Measurements from ENCODE around the gene MED27.

MED27 gene

GRCh38 chr9:131840220-131840619 is 239.4 kb downstream of the MED27 start:
- DNase-seq (ENCODE audit: low spot score) (no peak), ATAC-seq (ENCODE audit: low read depth) (no peak)
- TF ChIP-seq CTCF (IDR thresholded peaks at IDR 0.05; ENCODE audit: poor library complexity, severe bottlenecking), result no peak
- H3K4me1 ChIP-seq (ENCODE audit: insufficient read depth, poor library complexity, severe bottlenecking), result no peaks in the 10 kb centered on the region
- H3K9me3 ChIP-seq (ENCODE audit: severe bottlenecking), result no peaks in the 10 kb centered on the region
- H3K27me3 ChIP-seq (ENCODE audit: insufficient read depth, poor library complexity, severe bottlenecking), result peaks cover 4% of the 10 kb centered on the region
- no peak overlapping the region for H3K4me3 ChIP-seq (ENCODE audit: severe bottlenecking)
- H3K27ac ChIP-seq (ENCODE audit: poor library complexity, severe bottlenecking), result no peak overlapping the region
- no peaks in the 10 kb centered on the region for H3K36me3 ChIP-seq (ENCODE audit: low read depth)

- Histone ChIP-seq H3K4me1 (ENCODE audit: insufficient read depth, poor library complexity, severe bottlenecking) (no peaks in the 10 kb centered on the region), H3K36me3 (ENCODE audit: low read depth) (no peaks in the 10 kb centered on the region), H3K27ac (ENCODE audit: poor library complexity, severe bottlenecking) (no peak overlapping the region), H3K9me3 (ENCODE audit: severe bottlenecking) (no peaks in the 10 kb centered on the region), H3K4me3 (ENCODE audit: severe bottlenecking) (no peak overlapping the region), H3K27me3 (ENCODE audit: insufficient read depth, poor library complexity, severe bottlenecking) (peaks cover 4% of the 10 kb centered on the region)
- TF ChIP-seq CTCF (IDR thresholded peaks at IDR 0.05; ENCODE audit: poor library complexity, severe bottlenecking), result no peak
- no peak for DNase-seq (ENCODE audit: low spot score)
- ATAC-seq (ENCODE audit: low read depth), result peak; percentile 71
Measured at GRCh38 chr9:131839281-131840084, 240.2 kb downstream of the MED27 start.

GRCh38 chr9:131838530-131839280 is 241.0 kb downstream of the MED27 start:
- Histone ChIP-seq H3K4me1 (ENCODE audit: insufficient read depth, poor library complexity, severe bottlenecking) (no peaks in the 10 kb centered on the region), H3K9me3 (ENCODE audit: severe bottlenecking) (no peaks in the 10 kb centered on the region), H3K27ac (ENCODE audit: poor library complexity, severe bottlenecking) (no peak overlapping the region), H3K36me3 (ENCODE audit: low read depth) (no peaks in the 10 kb centered on the region), H3K4me3 (ENCODE audit: severe bottlenecking) (no peak overlapping the region), H3K27me3 (ENCODE audit: insufficient read depth, poor library complexity, severe bottlenecking) (peaks cover 4% of the 10 kb centered on the region)
- ATAC-seq (ENCODE audit: low read depth), result no peak
- TF ChIP-seq CTCF (IDR thresholded peaks at IDR 0.05; ENCODE audit: poor library complexity, severe bottlenecking), result no peak
- DNase-seq (ENCODE audit: low spot score), result peak; percentile 57

GRCh38 chr9:131837836-131838235 is 241.8 kb downstream of the MED27 start:
- H3K36me3 ChIP-seq (ENCODE audit: low read depth), result no peaks in the 10 kb centered on the region
- no peak for DNase-seq (ENCODE audit: low spot score)
- no peak for TF ChIP-seq CTCF (IDR thresholded peaks at IDR 0.05; ENCODE audit: poor library complexity, severe bottlenecking)
- no peaks in the 10 kb centered on the region for H3K4me1 ChIP-seq (ENCODE audit: insufficient read depth, poor library complexity, severe bottlenecking)
- ATAC-seq (ENCODE audit: low read depth), result no peak
- no peak overlapping the region for H3K4me3 ChIP-seq (ENCODE audit: severe bottlenecking)
- H3K27me3 ChIP-seq (ENCODE audit: insufficient read depth, poor library complexity, severe bottlenecking), result peaks cover 4% of the 10 kb centered on the region
- no peak overlapping the region for H3K27ac ChIP-seq (ENCODE audit: poor library complexity, severe bottlenecking)
- no peaks in the 10 kb centered on the region for H3K9me3 ChIP-seq (ENCODE audit: severe bottlenecking)

All from RWPE2 (cell line).